ENCODE measurements around the gene ZNF575. TPM values are rescaled to one million over a fixed set of nuclear protein-coding genes. Genes with fewer than 3 reads are reported as not detected.
"Not testable (repeated sequence)": the region's sequence is repeated elsewhere in the genome, so short reads cannot be mapped to it uniquely, and the experiment has no call there.

Gene ZNF575
- total RNA-seq, 1 experiment from 2014 or later: not detected

GRCh38 chr19:43541920-43542650 is 9.1 kb downstream of the ZNF575 start:
- DNase-seq (ENCODE audit: low spot score): no peak

GRCh38 chr19:43544077-43544476 is 11.1 kb downstream of the ZNF575 start:
- no peak for DNase-seq (ENCODE audit: low spot score)

GRCh38 chr19:43545276-43545675 is 12.3 kb downstream of the ZNF575 start:
- DNase-seq (ENCODE audit: low spot score): no peak

GRCh38 chr19:43545981-43546380 is 13.0 kb downstream of the ZNF575 start:
- DNase-seq (ENCODE audit: low spot score): no peak

GRCh38 chr19:43546581-43546980 is 13.6 kb downstream of the ZNF575 start:
- no peak for DNase-seq (ENCODE audit: low spot score)

GRCh38 chr19:43547926-43548325 is 14.9 kb downstream of the ZNF575 start:
- not testable (repeated sequence) for DNase-seq (ENCODE audit: low spot score)

GRCh38 chr19:43548706-43549105 is 15.7 kb downstream of the ZNF575 start:
- DNase-seq (ENCODE audit: low spot score): no peak

- DNase-seq (ENCODE audit: low spot score): no peak
Measured at GRCh38 chr19:43551399-43552197, 18.6 kb downstream of the ZNF575 start.

- DNase-seq (ENCODE audit: low spot score): no peak
Measured at GRCh38 chr19:43552198-43552450, 19.1 kb downstream of the ZNF575 start.

- DNase-seq (ENCODE audit: low spot score): no peak
Measured at GRCh38 chr19:43552616-43553015, 19.6 kb downstream of the ZNF575 start.

GRCh38 chr19:43553656-43554055 is 20.7 kb downstream of the ZNF575 start:
- no peak for DNase-seq (ENCODE audit: low spot score)

GRCh38 chr19:43554317-43554895 is 21.4 kb downstream of the ZNF575 start:
- no peak for DNase-seq (ENCODE audit: low spot score)

GRCh38 chr19:43555185-43555770 is 22.3 kb downstream of the ZNF575 start:
- DNase-seq (ENCODE audit: low spot score): peak; percentile 59

- DNase-seq (ENCODE audit: low spot score): no peak
Measured at GRCh38 chr19:43560687-43561086, 27.7 kb downstream of the ZNF575 start.

GRCh38 chr19:43561139-43561970 is 28.4 kb downstream of the ZNF575 start:
- DNase-seq (ENCODE audit: low spot score): no peak

- DNase-seq (ENCODE audit: low spot score): no peak
Measured at GRCh38 chr19:43562226-43562697, 29.3 kb downstream of the ZNF575 start.

GRCh38 chr19:43562698-43563241 is 29.8 kb downstream of the ZNF575 start:
- peak; percentile 97 for DNase-seq (ENCODE audit: low spot score)

- DNase-seq (ENCODE audit: low spot score): no peak
Measured at GRCh38 chr19:43563816-43564457, 30.9 kb downstream of the ZNF575 start.

- DNase-seq (ENCODE audit: low spot score): no peak
Measured at GRCh38 chr19:43564800-43565199, 31.8 kb downstream of the ZNF575 start.

- DNase-seq (ENCODE audit: low spot score): no peak
Measured at GRCh38 chr19:43569657-43570056, 36.7 kb downstream of the ZNF575 start.
